WI38 (cell line): ENCODE measurements around the gene MRLN.
"Not testable (repeated sequence)": the region's sequence is repeated elsewhere in the genome, so short reads cannot be mapped to it uniquely, and the experiment has no call there.

ENCODE experiments used
- H3K4me3 ChIP-seq: 2 replicates; pipeline ENCODE4 v1.5.1; 2011; ENCODE audit warnings: low read depth, mild to moderate bottlenecking, control low read depth, low read length
- TF ChIP-seq, protein P1 (sequence below): IDR thresholded peaks from 2 replicates; pipeline ENCODE4 v1.5.1; 2012; ENCODE audit warnings: low read depth, mild to moderate bottlenecking, control low read depth, low read length

The MRLN gene

DNA sequence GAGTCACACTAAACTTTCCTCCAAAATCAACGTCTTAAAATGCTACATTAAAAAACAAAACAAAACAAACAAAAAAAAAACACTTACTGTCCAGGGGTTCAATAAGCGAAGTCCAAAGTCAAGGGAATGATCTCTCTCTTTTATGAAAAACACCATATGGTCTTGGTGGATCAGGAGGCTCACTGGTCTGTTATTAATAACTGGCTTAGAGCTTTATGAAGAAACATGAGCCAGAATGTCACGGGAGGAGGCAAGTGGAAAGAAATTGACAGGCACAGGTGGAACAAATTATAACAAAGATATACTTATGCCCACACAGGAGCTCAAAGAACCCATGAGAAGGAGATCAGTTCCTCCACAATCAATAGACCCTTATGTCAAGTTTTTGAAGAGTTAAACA, at the start of gene MRLN:
TSS of gene MRLN (minus strand) at position 189 of the 400 bp plus-strand sequence.
- no peak within 1 kb of the TSS for H3K4me3 ChIP-seq
- TF ChIP-seq, protein P1, sequence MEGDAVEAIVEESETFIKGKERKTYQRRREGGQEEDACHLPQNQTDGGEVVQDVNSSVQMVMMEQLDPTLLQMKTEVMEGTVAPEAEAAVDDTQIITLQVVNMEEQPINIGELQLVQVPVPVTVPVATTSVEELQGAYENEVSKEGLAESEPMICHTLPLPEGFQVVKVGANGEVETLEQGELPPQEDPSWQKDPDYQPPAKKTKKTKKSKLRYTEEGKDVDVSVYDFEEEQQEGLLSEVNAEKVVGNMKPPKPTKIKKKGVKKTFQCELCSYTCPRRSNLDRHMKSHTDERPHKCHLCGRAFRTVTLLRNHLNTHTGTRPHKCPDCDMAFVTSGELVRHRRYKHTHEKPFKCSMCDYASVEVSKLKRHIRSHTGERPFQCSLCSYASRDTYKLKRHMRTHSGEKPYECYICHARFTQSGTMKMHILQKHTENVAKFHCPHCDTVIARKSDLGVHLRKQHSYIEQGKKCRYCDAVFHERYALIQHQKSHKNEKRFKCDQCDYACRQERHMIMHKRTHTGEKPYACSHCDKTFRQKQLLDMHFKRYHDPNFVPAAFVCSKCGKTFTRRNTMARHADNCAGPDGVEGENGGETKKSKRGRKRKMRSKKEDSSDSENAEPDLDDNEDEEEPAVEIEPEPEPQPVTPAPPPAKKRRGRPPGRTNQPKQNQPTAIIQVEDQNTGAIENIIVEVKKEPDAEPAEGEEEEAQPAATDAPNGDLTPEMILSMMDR: no peak

DNA sequence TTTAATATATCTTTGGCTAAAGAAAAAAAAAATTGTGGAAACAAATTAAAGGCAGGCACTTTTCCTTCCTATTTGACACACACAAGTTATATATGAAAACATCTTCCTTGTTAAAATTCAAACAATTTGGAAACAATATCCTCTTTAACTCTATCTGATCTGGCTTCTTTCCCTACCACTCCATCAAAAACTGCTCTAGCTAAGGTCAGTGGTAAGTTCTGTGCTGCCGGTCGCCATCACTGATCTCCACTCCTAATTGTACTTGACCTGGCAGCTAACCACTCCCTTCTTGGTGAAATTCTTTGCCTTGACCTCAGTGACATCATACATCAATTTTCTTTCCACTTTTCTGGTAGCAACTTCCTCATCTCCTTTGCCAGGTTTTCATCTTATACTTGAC, 47.9 kb upstream of the MRLN start:
- TF ChIP-seq, protein P1: no peak
- no peak overlapping the region for H3K4me3 ChIP-seq

DNA sequence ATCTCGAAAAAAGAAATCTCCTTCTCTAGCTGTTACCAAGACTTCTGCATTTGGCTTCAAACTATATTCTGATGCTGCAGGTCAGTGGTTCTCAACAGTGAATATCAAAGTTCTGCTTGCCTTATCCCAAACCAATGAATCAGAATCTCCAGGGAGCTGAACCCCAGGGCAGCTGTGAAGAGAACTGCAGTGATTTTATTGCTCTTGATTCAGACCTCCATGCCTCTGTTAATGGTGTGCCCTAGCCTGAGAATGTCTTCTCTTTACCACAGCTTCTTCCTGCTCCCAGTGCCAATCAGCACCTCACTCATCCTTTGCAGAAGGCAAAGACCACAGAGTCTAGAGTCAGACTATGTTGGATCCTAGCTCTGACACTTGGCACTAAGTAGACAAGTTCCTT, 46.2 kb upstream of the MRLN start:
- TF ChIP-seq, protein P1: no peak
- no peak overlapping the region for H3K4me3 ChIP-seq

DNA sequence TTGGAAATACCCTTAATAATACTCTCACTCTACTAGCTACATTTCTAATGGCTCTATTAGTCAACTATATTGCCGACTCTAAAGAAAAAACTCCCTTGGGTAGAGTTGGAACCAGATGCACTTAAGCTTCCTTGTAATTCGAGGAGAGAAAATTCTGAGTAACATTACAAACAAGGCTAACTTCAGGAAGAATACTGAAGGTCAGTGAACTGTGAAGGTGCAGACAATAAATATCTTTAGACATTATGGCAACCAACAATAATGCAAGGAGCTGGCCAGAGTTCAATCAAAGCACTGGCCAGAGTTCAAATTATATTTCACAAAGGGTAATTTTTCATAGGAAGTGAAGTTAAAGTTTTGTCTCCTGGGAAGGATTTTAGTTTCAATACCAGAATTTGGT, 40.7 kb upstream of the MRLN start:
- TF ChIP-seq, protein P1: no peak
- H3K4me3 ChIP-seq: no peak overlapping the region

DNA sequence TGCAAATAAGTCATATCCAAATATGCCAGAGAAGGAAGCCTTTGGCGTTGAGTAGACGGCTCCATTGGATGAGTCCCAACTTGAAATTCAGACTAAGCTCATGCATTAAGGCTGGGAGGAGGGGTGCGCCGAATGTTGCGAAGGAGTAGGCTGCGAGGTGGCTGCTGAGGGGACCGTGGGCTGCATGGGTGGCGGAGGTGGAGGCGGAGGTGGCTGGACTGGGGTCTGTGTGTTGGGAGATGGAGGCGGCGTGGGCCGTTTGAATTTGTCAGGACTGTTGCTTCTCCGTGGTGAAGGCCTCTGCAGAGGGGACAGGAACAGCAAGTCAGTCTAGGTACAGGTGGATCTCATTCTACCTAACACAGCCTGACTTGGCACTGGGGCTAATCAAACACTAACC, 39.6 kb upstream of the MRLN start:
- TF ChIP-seq, protein P1: no peak
- no peak overlapping the region for H3K4me3 ChIP-seq

DNA sequence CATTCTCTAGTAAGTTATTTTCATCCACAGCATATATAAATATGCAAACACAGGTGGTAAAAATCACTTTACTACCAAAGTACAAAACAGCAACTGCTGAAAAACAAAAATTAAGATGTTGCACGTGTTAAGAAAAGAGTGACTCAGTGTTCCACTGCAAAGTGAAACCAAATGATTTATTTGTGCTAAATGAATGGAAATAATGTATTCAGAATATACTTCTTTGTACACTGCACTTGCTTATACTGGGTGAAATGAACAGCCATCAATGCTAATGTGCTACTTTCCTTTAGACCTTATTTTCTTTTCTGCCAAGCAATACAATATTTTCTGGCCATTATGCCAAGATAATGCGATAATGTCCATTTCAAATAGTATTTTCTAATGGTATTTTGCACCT, 38.3 kb upstream of the MRLN start:
- H3K4me3 ChIP-seq: no peak overlapping the region
- TF ChIP-seq, protein P1: no peak

DNA sequence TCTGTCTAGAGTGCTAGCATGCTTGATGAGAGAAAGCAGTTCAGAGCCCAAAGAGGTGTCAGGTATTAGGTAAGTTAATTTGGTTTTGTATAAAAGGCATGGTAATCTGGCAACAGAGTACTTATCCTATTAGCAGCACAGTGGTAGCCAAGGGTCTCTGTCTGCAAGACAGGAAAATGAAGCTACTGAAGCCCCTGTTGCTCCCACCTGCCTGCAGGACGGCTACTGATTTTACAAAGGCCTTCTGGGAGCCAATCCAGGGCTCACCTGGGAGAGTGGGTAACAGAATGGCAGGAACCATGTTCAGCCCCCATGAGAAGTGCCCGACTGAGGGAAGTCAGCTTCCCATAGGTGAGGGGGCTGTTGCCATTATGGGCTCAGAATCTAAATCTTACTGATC, 36.8 kb upstream of the MRLN start:
- not testable (repeated sequence) for H3K4me3 ChIP-seq

DNA sequence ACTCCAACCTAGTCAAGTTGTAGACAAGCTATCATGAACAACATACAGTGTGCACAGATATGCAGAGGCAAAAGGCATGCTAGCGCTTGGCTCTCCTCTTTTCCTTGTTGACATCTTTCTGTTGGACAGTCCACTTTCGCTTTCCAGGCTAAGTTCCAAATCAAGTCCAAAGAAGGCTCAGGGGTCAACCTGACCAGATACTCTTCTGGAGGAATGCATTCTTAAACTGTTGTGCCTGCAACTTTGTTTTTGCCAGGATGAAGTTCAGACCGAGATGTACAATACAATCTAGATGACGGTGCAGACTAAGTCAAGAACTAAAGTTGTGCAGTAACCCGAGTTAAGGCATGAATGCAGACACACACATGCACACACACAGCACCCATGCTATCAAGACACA, 35.7 kb upstream of the MRLN start:
- not testable (repeated sequence) for H3K4me3 ChIP-seq

DNA sequence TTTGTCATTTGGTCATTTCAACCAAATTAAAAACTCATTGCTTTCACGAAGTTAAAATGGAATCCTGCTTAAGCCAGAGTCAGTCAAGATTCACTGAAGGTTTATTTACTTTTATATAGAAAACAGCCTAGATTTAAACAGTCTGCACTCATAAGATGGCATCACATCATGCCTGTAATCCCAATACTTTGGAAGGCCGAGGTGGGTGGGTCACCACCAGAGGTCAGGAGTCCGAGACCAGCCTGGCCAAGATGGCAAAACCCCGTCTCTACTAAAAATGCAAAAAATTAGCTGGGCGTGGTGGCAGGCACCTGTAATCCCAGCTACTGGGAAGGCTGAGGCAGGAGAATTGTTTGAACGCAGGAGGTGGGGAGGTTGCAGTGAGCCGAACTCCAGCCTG, 33.8 kb upstream of the MRLN start:
- H3K4me3 ChIP-seq: not testable (repeated sequence)

DNA sequence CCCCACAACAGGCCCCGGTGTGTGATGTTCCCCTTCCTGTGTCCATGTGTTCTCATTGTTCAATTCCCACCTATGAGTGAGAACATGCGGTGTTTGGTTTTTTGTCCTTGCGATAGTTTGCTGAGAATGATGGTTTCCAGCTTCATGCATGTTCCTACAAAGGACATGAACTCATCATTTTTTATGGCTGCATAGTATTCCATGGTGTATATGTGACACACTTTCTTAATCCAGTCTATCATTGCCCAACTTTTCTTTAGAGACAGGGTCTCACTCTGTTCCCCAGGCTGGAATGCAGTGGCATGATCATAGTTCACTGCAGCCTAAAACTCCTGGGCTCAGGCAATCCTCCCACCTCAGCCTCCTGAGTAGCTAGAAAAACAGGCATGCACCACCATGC, 32.2 kb upstream of the MRLN start:
- not testable (repeated sequence) for H3K4me3 ChIP-seq
